K562 (cell line): ENCODE results near the gene PRSS8. TPM values are rescaled to one million over a fixed set of nuclear protein-coding genes. Genes with fewer than 3 reads are reported as not detected.

Experiments used
- E2F1 ChIP-seq: sonication (generic); formaldehyde crosslinking; IDR thresholded peaks from 2 replicates; pipeline ENCODE4 v1.8.1; 2023; ENCODE audit warnings: mild to moderate bottlenecking, missing genetic modification reagents, moderate library complexity
- FOXA1 ChIP-seq: fragments of 450-650 bp; IDR thresholded peaks from 2 replicates; pipeline ENCODE4 v1.6.1; 2016; ENCODE audit warnings: mild to moderate bottlenecking, borderline replicate concordance
- FOXP4 ChIP-seq: sonication (generic); formaldehyde crosslinking; IDR thresholded peaks from 2 replicates; pipeline ENCODE4 v1.8.0; 2022; ENCODE audit warnings: mild to moderate bottlenecking, missing genetic modification reagents, borderline replicate concordance
- HOXB6 ChIP-seq: fragments of 250-450 bp; sonication (Bioruptor Pico); IDR thresholded peaks from 2 replicates; pipeline ENCODE4 v1.5.1; 2022; ENCODE audit warnings: mild to moderate bottlenecking, borderline replicate concordance
- KAT7 ChIP-seq: sonication (generic); formaldehyde crosslinking; IDR thresholded peaks from 2 replicates; pipeline ENCODE4 v1.8.0; 2022; ENCODE audit warnings: missing genetic modification reagents, mild to moderate bottlenecking, borderline replicate concordance
- KDM1A ChIP-seq, 2 experiments: fragments of 450-650 bp; IDR thresholded peaks; 2 replicates each; pipeline ENCODE4 v1.6.1; 2016; ENCODE audit warnings: mild to moderate bottlenecking in 2 of 2
- NEUROD1 ChIP-seq: fragments of 150-350 bp; IDR thresholded peaks from 2 replicates; pipeline ENCODE4 v1.6.1; 2014; ENCODE audit warnings: borderline replicate concordance, low read length, low read depth; ENCODE audit not compliant: partially characterized antibody
- NFATC3 ChIP-seq: fragments of 450-650 bp; IDR thresholded peaks from 2 replicates; pipeline ENCODE4 v1.6.1; 2017; ENCODE audit warnings: mild to moderate bottlenecking
- NR0B1 ChIP-seq: fragments of 450-650 bp; IDR thresholded peaks from one replicate; pipeline ENCODE4 v1.6.1; 2018; ENCODE audit warnings: mild to moderate bottlenecking, moderate library complexity; ENCODE audit not compliant: partially characterized antibody
- PCBP2 ChIP-seq: fragments of 200-400 bp; formaldehyde crosslinking; IDR thresholded peaks from 2 replicates; pipeline ENCODE4 v1.6.1; 2018; ENCODE audit warnings: low read length, low read depth, mild to moderate bottlenecking, moderate library complexity; ENCODE audit not compliant: poor library complexity, severe bottlenecking
- POLR2B ChIP-seq: fragments of 450-650 bp; IDR thresholded peaks from 2 replicates; pipeline ENCODE4 v1.6.1; 2018; ENCODE audit warnings: low read depth; ENCODE audit not compliant: partially characterized antibody
- PTBP1 ChIP-seq: fragments of 200-400 bp; formaldehyde crosslinking; IDR thresholded peaks from 2 replicates; pipeline ENCODE4 v1.6.1; 2017; ENCODE audit warnings: low read depth, low read length
- RBM22 ChIP-seq: fragments of 200-400 bp; formaldehyde crosslinking; IDR thresholded peaks from 2 replicates; pipeline ENCODE4 v1.6.1; 2018; ENCODE audit warnings: low read length, low read depth; ENCODE audit not compliant: poor library complexity, severe bottlenecking
- RCOR1 ChIP-seq, 2 experiments: IDR thresholded peaks; 2 replicates each; pipeline ENCODE4 v1.6.1; 2012; ENCODE audit warnings: low read depth in 2 of 2, low read length in 2 of 2, borderline replicate concordance in 1 of 2, improper control_type of control experiment in 1 of 2
- TFAP4 ChIP-seq: sonication (generic); formaldehyde crosslinking; IDR thresholded peaks from 2 replicates; pipeline ENCODE4 v1.8.0; 2022; ENCODE audit warnings: missing genetic modification reagents, mild to moderate bottlenecking, moderate library complexity, borderline replicate concordance
- ZBTB17 ChIP-seq: fragments of 450-650 bp; formaldehyde crosslinking; IDR thresholded peaks from 2 replicates; pipeline ENCODE4 v1.4.0; 2020; ENCODE audit warnings: mild to moderate bottlenecking
- ZC3H8 ChIP-seq: fragments of 450-650 bp; IDR thresholded peaks from 2 replicates; pipeline ENCODE4 v1.6.1; 2017
- ZNF639 ChIP-seq, 2 experiments: fragments of 200-800 bp in 1 of 2; sonication (Bioruptor generic) in 1 of 2; sonication (generic) in 1 of 2; formaldehyde crosslinking in 1 of 2; IDR thresholded peaks in 1 of 2; conservative IDR thresholded peaks in 1 of 2; 2 replicates each; pipeline versions ENCODE4 v1.5.0 to v1.6.1; 2016 to 2020; ENCODE audit warnings: missing compliant biosample characterization in 1 of 2, missing genetic modification characterization in 1 of 2, missing genetic modification reagents in 1 of 2
- polyA plus RNA-seq, 8 experiments: library from polyadenylated mRNA; depleted of rRNA in 4 of 8; stranded (reverse) in 5 of 8; unstranded in 3 of 8; fragments of >200 nt; fragmentation: Nextera tagmentation in 2 of 8; fragmentation: Illumina TruSeq in 1 of 8; extraction: Ambion mirVana in 2 of 8; extraction: Trizol in 1 of 8; gene quantifications; 2 replicates each; pipeline versions ENCODE4 v1.2.1 to v1.2.3, GENCODE V29; 2011 to 2014; ENCODE audit warnings: inconsistent platforms in 1 of 8, missing spikeins in 1 of 8
- total RNA-seq, 7 experiments: library from RNA; depleted of rRNA in 6 of 7; stranded (reverse); fragments of >200 nt in 6 of 7; fragmentation: Illumina TruSeq in 2 of 7; extraction: Trizol in 2 of 7; gene quantifications; 2 replicates each; pipeline versions ENCODE4 v1.2.1 to v1.2.3, GENCODE V29; 2011 to 2021; ENCODE audit warnings: low replicate concordance in 1 of 7

The PRSS8 gene
- total and polyA plus RNA-seq, 9 of the 15 experiments (the other 6 are each of a cell fraction or from before 2014, with no cell fraction given) = 0.25 to 3.9 (median 1.3) TPM; not detected in 1

GRCh38 chr16:31179747-31180459, 44.4 kb upstream of the PRSS8 start, which contains the start of gene FUS (continued):
- TF ChIP-seq RCOR1 (IDR thresholded peaks at IDR 0.05; ENCODE audit: borderline replicate concordance in 1 of 2, low read depth in 2 of 2, low read length in 2 of 2) (peak in 1 of 2 experiments; percentile 59; a peak in 1 of 4 replicates), PTBP1 (peak; percentile 59; the same call in 1 of the 2 replicates), NEUROD1 (peak; percentile 93), ZC3H8 (0 out of 2 replicates have a peak, but pooled peaks have one; percentile 38), ZNF639 (CRISPR knock-in tag; conservative IDR thresholded peaks at IDR 0.05 in 1 of 2, IDR thresholded peaks at IDR 0.05 in 1 of 2) (peak in 1 of 2 experiments; percentile 64; a peak in 1 of 4 replicates), NFATC3 (no peak), RBM22 (no peak), HOXB6 (CRISPR knock-in tag) (0 out of 2 replicates have a peak, but pooled peaks have one; percentile 70), FOXP4 (CRISPR knock-in tag) (peak; percentile 93; the same call in 1 of the 2 replicates), E2F1 (CRISPR knock-in tag) (peak; percentile 74; the same call in 1 of the 2 replicates), ZBTB17 (CRISPR knock-in tag) (peak; percentile 69; the same call in 1 of the 2 replicates), NR0B1 (no peak), FOXA1 (no peak), POLR2B (peak; percentile 100), KDM1A (IDR thresholded peaks at IDR 0.05) (no peak), TFAP4 (CRISPR knock-in tag) (peak; percentile 72), PCBP2 (peak; percentile 15), KAT7 (peak; percentile 59; the same call in 1 of the 2 replicates)
